CD4-positive, alpha-beta T cell (primary cell): Measurements from ENCODE around the gene ATP2B1. TPM values are rescaled to one million over a fixed set of nuclear protein-coding genes. Genes with fewer than 3 reads are reported as not detected.

Source experiments
- ATAC-seq: fragments of 200-7000 bp; cut with Tn5 transposase; one replicate; pipeline ENCODE4 v1.10.0; 2022; ENCODE audit warnings: mild to moderate bottlenecking; ENCODE audit not compliant: poor library complexity
- CTCF ChIA-PET: fragments of 350-600 bp; sonication (Branson Sonifier 250); formaldehyde crosslinking; loops from one replicate; lab custom pipeline; 2021; ENCODE audit warnings: antibody characterized with exemption, inconsistent platforms; lab: Charles Lee
- POLR2A ChIA-PET: fragments of 350-600 bp; sonication (Branson Sonifier 250); formaldehyde crosslinking; loops from one replicate; lab custom pipeline; 2021; ENCODE audit warnings: antibody characterized with exemption, inconsistent platforms; lab: Charles Lee
- DNase-seq, 14 experiments: peaks; one replicate each; pipeline ENCODE4 v3.0.0-alpha.2; 2013 to 2020; ENCODE audit warnings: mixed read lengths in 2 of 14
- H3K27ac ChIP-seq, 2 donors: one replicate each; pipeline versions ENCODE4 v1.5.1 to v1.7.0; 2013; ENCODE audit warnings: low read length in 2 of 2, low read depth in 1 of 2, mild to moderate bottlenecking in 1 of 2
- H3K27me3 ChIP-seq, 2 experiments: 1 replicate in 1 of 2; 2 replicates in 1 of 2; pipeline versions ENCODE4 v1.6.1 to v1.7.0; 2013; ENCODE audit warnings: low read length in 2 of 2, control low read depth in 1 of 2, mild to moderate bottlenecking in 1 of 2, moderate library complexity in 1 of 2; ENCODE audit not compliant: insufficient read depth in 2 of 2, control insufficient read depth in 1 of 2
- H3K36me3 ChIP-seq: one replicate; pipeline ENCODE4 v1.6.1; 2013; ENCODE audit warnings: low read length, control low read depth; ENCODE audit not compliant: insufficient read depth
- H3K4me1 ChIP-seq: one replicate; pipeline ENCODE4 v1.6.1; 2013; ENCODE audit warnings: low read length, control low read depth; ENCODE audit not compliant: insufficient read depth
- H3K4me3 ChIP-seq: one replicate; pipeline ENCODE4 v1.5.1; 2013; ENCODE audit warnings: mild to moderate bottlenecking, low read length, moderate library complexity
- H3K9me3 ChIP-seq, 2 experiments: 1 replicate in 1 of 2; 2 replicates in 1 of 2; pipeline versions ENCODE4 v1.6.1 to v1.7.0; 2013; ENCODE audit warnings: low read length in 2 of 2, mild to moderate bottlenecking in 2 of 2, control low read depth in 1 of 2, moderate library complexity in 1 of 2; ENCODE audit not compliant: control insufficient read depth in 1 of 2, insufficient read depth in 1 of 2
- H3K27ac Mint-ChIP-seq: one replicate; pipeline ENCODE4 v1.8.0; 2020; ENCODE audit warnings: mixed read lengths
- H3K27me3 Mint-ChIP-seq: one replicate; pipeline ENCODE4 v1.8.0; 2021; ENCODE audit warnings: mixed read lengths
- H3K36me3 Mint-ChIP-seq: one replicate; pipeline ENCODE4 v1.8.0; 2021; ENCODE audit warnings: low read depth, mixed read lengths
- H3K4me1 Mint-ChIP-seq: one replicate; pipeline ENCODE4 v1.8.0; 2021; ENCODE audit warnings: low read depth, mixed read lengths
- H3K4me3 Mint-ChIP-seq: one replicate; pipeline ENCODE4 v1.8.0; 2020; ENCODE audit warnings: mild to moderate bottlenecking, mixed read lengths
- H3K9me3 Mint-ChIP-seq: one replicate; pipeline ENCODE4 v1.8.0; 2020; ENCODE audit warnings: mixed read lengths
- intact Hi-C, 2 experiments: fragments of 100-400 bp; cut with DNase I in 1 of 2; cut with micrococcal nuclease in 1 of 2; formaldehyde crosslinking; loops; one replicate each; pipeline versions ENCODE4 v1.15.1 to v1.9.0; 2023 to 2025; cut with DNase I, micrococcal nuclease
- total RNA-seq, 174 experiments: library from RNA in 2 of 174; stranded (reverse) in 2 of 174; gene quantifications; one replicate each; pipeline ENCODE4 v1.2.3 and lab custom pipeline; 2021 to 2026
- TF ChIP-seq, protein P1 (sequence below): fragments of 200-600 bp; IDR thresholded peaks from one replicate; pipeline ENCODE4 v1.8.0; 2022; ENCODE audit warnings: antibody characterized with exemption, mild to moderate bottlenecking

ATP2B1 gene
- total RNA-seq, 2 experiments from 2014 or later = 98.2 to 100 TPM

DNA sequence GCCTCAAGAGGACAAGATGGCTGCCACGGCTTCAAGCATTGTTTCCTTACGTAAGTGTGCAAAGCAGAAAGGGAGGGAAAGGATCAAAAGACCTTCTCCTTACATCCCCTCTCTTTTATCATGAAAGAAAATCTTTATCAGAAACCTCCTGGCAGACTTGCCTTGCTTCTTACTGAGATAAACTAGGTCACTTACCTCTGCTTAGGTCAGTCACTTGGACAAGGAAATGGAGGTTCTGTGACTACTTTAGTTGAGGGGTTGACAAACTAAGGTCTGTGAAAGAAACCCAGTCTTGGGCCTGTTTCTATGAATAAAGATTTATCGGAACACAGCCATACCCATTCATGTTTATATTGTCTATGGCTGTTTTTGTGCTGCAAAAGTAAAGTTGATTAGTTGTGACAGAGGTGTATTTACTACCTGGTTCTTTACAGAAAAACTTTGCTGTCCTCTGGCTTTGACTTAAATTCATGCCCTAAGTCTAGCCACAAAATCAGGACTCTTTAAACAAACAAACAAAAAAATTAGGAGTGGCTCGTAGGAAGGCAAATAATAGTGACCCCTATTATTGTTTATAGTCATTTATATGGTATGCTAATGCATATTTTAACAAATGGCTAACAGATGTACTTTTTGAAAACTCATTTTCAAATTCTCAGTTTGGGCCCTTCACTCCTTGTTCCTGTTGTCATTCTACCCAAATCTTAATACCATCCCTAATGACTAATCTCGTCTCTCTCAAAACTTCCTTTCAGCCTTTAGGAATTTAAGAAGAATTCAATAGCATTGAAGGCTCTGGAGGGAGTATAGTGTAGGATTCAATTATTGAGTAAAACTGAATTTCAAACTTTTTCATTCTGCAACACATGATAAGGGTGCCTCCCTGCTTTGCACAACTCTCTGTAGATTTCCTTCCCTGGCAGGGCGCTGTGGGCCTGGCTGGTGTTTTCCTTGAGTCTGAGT lies 42.0 kb upstream of the ATP2B1 start:
- no peaks in the 10 kb centered on the region for H3K9me3 Mint-ChIP-seq
- intact Hi-C loops = no loop called here
- DNase-seq (no peak), ATAC-seq (no peak)
- POLR2A ChIA-PET = no interaction called here
- Histone ChIP-seq H3K4me3 (no peak overlapping the region), H3K4me1 (no peaks in the 10 kb centered on the region), H3K36me3 (no peaks in the 10 kb centered on the region), H3K27ac (no peak overlapping the region), H3K9me3 (peaks cover 0 to 4% of the 10 kb centered on the region in 2 experiments), H3K27me3 (no peaks in the 10 kb centered on the region)
- H3K27me3 Mint-ChIP-seq = no peaks in the 10 kb centered on the region
- no peak overlapping the region for H3K4me3 Mint-ChIP-seq
- CTCF ChIA-PET = no interaction called here
- H3K4me1 Mint-ChIP-seq = no peaks in the 10 kb centered on the region
- no peaks in the 10 kb centered on the region for H3K36me3 Mint-ChIP-seq
- TF ChIP-seq, protein P1, sequence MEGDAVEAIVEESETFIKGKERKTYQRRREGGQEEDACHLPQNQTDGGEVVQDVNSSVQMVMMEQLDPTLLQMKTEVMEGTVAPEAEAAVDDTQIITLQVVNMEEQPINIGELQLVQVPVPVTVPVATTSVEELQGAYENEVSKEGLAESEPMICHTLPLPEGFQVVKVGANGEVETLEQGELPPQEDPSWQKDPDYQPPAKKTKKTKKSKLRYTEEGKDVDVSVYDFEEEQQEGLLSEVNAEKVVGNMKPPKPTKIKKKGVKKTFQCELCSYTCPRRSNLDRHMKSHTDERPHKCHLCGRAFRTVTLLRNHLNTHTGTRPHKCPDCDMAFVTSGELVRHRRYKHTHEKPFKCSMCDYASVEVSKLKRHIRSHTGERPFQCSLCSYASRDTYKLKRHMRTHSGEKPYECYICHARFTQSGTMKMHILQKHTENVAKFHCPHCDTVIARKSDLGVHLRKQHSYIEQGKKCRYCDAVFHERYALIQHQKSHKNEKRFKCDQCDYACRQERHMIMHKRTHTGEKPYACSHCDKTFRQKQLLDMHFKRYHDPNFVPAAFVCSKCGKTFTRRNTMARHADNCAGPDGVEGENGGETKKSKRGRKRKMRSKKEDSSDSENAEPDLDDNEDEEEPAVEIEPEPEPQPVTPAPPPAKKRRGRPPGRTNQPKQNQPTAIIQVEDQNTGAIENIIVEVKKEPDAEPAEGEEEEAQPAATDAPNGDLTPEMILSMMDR = no peak
- no peak overlapping the region for H3K27ac Mint-ChIP-seq

DNA sequence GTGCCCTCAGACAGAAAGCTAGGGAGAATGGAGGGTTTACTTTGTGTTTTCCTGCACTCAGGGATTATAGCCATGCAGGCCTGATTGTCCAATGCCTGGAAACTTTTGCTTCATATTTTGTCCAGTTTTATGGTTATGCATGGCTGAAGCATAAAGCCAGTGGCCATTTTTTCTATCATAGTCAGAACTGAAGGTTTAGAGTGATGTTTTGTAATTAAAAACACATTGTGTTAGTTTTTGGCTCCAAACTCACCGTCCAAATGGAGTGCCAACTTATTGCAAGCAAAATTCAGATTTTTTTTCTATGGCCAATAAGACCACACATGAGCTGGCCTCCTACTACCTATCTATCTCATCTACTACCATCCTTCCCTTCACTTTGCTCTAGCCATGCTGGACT lies 40.2 kb upstream of the ATP2B1 start:
- TF ChIP-seq, protein P1 = no peak
- Mint-ChIP-seq H3K4me3 (no peak overlapping the region), H3K36me3 (no peaks in the 10 kb centered on the region), H3K4me1 (no peaks in the 10 kb centered on the region), H3K27me3 (no peaks in the 10 kb centered on the region), H3K9me3 (no peaks in the 10 kb centered on the region), H3K27ac (no peak overlapping the region)
- H3K9me3 ChIP-seq = peaks cover 0 to 4% of the 10 kb centered on the region in 2 experiments
- H3K27me3 ChIP-seq = no peaks in the 10 kb centered on the region
- POLR2A ChIA-PET = no interaction called here
- CTCF ChIA-PET = no interaction called here
- H3K27ac ChIP-seq = no peak overlapping the region
- no peaks in the 10 kb centered on the region for H3K4me1 ChIP-seq
- no peaks in the 10 kb centered on the region for H3K36me3 ChIP-seq
- ATAC-seq = no peak
- intact Hi-C loops = no loop called here
- no peak for DNase-seq
- no peak overlapping the region for H3K4me3 ChIP-seq

DNA sequence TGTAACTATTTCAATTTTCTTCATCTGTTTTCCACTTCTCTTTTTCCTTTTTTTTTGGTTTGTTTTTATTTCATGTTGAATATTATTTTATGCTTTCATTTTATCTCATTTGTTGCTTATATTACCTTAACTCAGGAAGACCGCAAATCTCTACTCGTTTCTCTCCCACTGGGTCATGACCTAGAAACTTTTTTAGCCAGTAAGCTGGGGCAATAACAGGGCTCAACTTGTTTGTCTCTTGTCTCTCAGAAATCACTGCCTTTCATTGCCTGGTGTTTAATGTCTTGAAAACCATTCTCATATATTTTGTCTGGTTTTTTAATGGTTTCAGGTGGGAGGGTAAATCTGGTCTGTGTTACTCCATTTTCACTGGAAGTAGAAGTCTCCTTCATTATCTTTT lies 36.6 kb upstream of the ATP2B1 start:
- H3K27me3 Mint-ChIP-seq = no peaks in the 10 kb centered on the region
- H3K4me3 Mint-ChIP-seq = no peak overlapping the region
- peaks cover 6% of the 10 kb centered on the region for H3K9me3 Mint-ChIP-seq
- Histone ChIP-seq H3K36me3 (no peaks in the 10 kb centered on the region), H3K9me3 (peaks cover 4 to 7% of the 10 kb centered on the region in 2 experiments), H3K4me1 (no peaks in the 10 kb centered on the region), H3K4me3 (no peak overlapping the region), H3K27me3 (no peaks in the 10 kb centered on the region), H3K27ac (no peak overlapping the region)
- peaks cover 7% of the 10 kb centered on the region for H3K36me3 Mint-ChIP-seq
- no peaks in the 10 kb centered on the region for H3K4me1 Mint-ChIP-seq
- no peak for ATAC-seq
- TF ChIP-seq, protein P1 = no peak
- CTCF ChIA-PET = no interaction called here
- POLR2A ChIA-PET = interaction anchor here (0.7 kb wide), 1 partner anchor 128 kb away, joined by 3 read pairs; no protein-coding TSS in a partner anchor
- intact Hi-C loops = no loop called here
- no peak for DNase-seq
- no peak overlapping the region for H3K27ac Mint-ChIP-seq
